IPS-20b (cell line): ENCODE results near the gene RAB12.
A peak's percentile ranks its signal among the peaks of the same experiment; 100 is the strongest.

ENCODE experiments used
- H3K27ac ChIP-seq: one replicate; pipeline ENCODE4 v1.5.1; 2013; ENCODE audit warnings: low read length
- H3K27me3 ChIP-seq: 2 replicates; pipeline ENCODE4 v1.6.1; 2013; ENCODE audit warnings: mild to moderate bottlenecking, low read length, inconsistent platforms; ENCODE audit not compliant: insufficient read depth
- H3K36me3 ChIP-seq: 2 replicates; pipeline ENCODE4 v1.6.1; 2013; ENCODE audit warnings: low read depth, mild to moderate bottlenecking, inconsistent platforms, low read length, moderate library complexity; ENCODE audit not compliant: insufficient read depth
- H3K4me1 ChIP-seq: 2 replicates; pipeline ENCODE4 v1.6.1; 2013; ENCODE audit warnings: mild to moderate bottlenecking, control low read depth, inconsistent platforms, low read length, moderate library complexity; ENCODE audit not compliant: insufficient read depth
- H3K4me3 ChIP-seq: 2 replicates; pipeline ENCODE4 v1.5.1; 2013; ENCODE audit warnings: mild to moderate bottlenecking, low read length, inconsistent platforms
- H3K9ac ChIP-seq: 2 replicates; pipeline ENCODE4 v1.6.1; 2013; ENCODE audit warnings: low read depth, mild to moderate bottlenecking, inconsistent platforms, low read length, moderate library complexity
- H3K9me3 ChIP-seq: 2 replicates; pipeline ENCODE4 v1.6.1; 2013; ENCODE audit warnings: mild to moderate bottlenecking, low read depth, low read length, inconsistent platforms; ENCODE audit not compliant: insufficient read depth

The RAB12 gene

DNA sequence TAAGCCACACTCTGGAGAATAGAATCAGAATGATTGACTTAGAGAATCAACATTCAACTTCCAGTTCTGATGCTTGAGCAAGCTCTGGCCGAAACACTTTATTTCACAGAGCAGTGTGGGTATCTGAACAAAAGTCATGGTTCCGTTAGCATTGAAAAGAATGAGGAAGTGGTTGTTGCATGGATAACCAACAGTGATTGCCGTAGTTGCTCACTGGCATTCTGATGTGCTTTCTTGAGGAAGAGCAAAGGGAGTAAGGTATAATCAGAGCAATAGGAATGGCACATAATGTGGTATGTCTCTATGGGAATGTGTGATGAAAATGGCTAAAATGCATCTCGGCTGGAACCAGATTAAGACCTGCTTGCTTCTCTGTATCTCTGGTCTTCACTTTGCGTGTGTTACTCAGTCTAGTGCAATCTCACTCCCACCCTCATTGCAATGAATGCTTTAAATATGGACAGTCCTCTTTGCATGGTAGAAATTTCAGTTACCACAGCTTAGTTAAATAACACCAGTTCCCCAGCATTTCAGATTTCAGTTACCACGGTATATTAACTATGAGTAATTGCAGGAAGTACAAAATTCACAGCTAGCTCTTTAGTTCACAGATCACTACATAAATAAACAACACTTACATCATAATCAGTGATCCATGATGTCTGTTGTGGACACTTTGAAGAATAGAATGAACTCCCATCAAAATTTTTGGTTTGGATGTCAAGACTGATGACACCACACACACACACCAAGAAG lies 7.8 kb upstream of the RAB12 start:
- H3K27ac ChIP-seq, result no peak overlapping the region
- H3K9me3 ChIP-seq, result no peaks in the 10 kb centered on the region
- H3K36me3 ChIP-seq, result no peaks in the 10 kb centered on the region
- H3K4me1 ChIP-seq, result no peaks in the 10 kb centered on the region
- no peak overlapping the region for H3K9ac ChIP-seq
- H3K27me3 ChIP-seq, result no peaks in the 10 kb centered on the region
- no peak overlapping the region for H3K4me3 ChIP-seq

DNA sequence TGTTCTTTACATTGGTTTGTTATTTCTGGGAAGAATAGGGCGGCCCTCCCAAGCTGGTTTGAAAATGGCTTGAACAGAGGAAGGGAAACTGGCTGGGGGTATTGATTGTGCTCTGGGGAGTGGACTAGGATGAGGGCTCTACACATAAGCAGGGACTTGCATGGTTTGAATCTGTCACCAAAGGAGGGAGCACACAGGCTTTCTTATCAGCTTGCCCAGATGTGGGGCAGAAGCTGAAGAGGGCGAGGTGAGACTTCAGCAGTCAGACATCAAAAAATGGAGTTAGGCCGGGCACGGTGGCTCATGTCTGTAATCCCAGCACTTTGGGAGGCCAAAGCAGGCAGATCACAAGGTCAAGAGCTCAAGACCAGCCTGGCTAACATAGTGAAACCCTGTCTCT lies 7.2 kb upstream of the RAB12 start:
- no peak overlapping the region for H3K9ac ChIP-seq
- H3K4me1 ChIP-seq, result no peaks in the 10 kb centered on the region
- no peaks in the 10 kb centered on the region for H3K27me3 ChIP-seq
- H3K27ac ChIP-seq, result no peak overlapping the region
- H3K4me3 ChIP-seq, result no peak overlapping the region
- no peaks in the 10 kb centered on the region for H3K9me3 ChIP-seq
- H3K36me3 ChIP-seq, result no peaks in the 10 kb centered on the region

DNA sequence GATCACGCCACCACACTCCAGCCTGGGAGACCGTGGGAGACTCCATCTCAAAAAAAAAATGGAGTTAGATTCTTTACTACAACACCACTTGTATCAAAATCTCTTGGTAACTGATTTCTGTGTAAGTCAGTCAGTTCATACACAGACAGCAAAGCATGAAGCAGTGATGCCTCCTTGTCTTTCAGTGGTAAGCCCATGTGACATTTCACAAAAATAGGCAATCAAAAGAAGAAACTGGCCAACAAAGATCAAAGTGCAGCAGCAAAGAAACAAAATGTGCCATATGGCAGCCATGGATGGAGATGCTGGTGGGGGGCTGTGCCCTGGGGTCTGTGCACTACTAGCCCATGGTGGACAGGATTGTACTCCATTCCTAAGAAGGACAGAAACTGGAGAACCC lies 6.7 kb upstream of the RAB12 start:
- H3K9ac ChIP-seq, result no peak overlapping the region
- no peak overlapping the region for H3K4me3 ChIP-seq
- no peaks in the 10 kb centered on the region for H3K36me3 ChIP-seq
- H3K27me3 ChIP-seq, result peaks cover 4% of the 10 kb centered on the region; the same call in 1 of the 2 replicates
- H3K9me3 ChIP-seq, result no peaks in the 10 kb centered on the region
- H3K4me1 ChIP-seq, result no peaks in the 10 kb centered on the region
- no peak overlapping the region for H3K27ac ChIP-seq

DNA sequence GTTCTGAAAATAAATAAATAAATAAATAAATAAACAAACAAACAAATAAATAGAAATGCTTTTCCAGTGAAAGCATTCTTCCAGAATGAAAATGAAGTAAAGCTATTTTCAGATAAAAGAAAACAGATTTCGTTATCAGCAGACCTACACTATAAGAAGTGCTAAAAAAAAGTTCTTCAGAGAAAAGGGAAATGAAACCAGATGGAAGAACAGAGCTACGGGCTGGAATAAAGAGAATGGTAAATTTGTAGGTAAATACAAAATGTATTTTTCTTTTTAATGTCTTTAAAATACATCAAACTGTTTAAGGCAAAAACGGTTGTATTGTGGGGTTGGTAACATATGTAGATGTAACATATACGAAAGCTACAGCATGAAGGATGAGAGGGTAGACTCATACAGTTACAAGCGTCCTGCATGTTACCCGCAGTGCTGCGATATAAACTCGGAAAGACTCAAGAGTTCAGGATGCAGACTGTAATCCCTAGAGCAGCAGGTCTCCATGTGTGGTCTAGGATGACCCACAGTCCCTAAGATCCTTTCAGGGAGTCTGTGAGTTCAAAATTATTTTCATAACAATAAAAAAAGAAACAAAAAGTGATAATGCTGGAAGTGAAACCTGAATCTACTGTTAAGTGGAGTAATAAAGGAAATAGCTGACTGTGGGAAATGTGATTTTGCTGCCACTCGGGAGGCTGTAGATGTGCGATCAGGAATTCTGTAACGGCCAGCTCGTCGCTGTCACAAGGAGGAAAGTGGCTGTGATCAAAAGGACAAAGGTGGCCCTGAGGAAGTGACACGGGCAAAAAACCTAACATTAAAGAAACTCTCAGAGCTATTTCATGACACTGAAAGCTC lies 5.3 kb upstream of the RAB12 start:
- H3K4me3 ChIP-seq, result no peak overlapping the region
- H3K36me3 ChIP-seq, result no peaks in the 10 kb centered on the region
- H3K9me3 ChIP-seq, result no peaks in the 10 kb centered on the region
- no peak overlapping the region for H3K9ac ChIP-seq
- peaks cover 17% of the 10 kb centered on the region for H3K27me3 ChIP-seq
- no peak overlapping the region for H3K27ac ChIP-seq
- H3K4me1 ChIP-seq, result peaks cover 6% of the 10 kb centered on the region; the same call in 1 of the 2 replicates

DNA sequence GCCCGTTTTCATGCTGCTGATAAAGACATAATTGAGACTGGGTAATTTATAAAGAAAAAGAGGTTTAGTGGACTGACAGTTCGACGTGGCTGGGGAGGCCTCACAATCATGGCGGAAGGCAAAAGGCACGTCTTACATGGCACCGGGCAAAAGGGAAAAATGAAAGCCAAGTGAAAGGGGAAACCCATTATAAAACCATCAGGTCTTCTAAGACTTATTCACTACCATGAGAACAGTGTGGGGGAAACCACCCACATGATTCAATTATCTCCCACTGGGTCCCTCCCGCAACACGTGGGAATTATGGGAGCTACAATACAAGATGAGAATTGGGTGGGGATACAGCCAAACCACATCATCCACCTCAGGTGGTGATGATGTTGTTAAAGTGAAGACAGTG lies 3.3 kb upstream of the RAB12 start:
- peaks cover 19% of the 10 kb centered on the region for H3K27me3 ChIP-seq
- no peaks in the 10 kb centered on the region for H3K9me3 ChIP-seq
- no peak overlapping the region for H3K9ac ChIP-seq
- no peaks in the 10 kb centered on the region for H3K36me3 ChIP-seq
- peaks cover 7% of the 10 kb centered on the region; the same call in 1 of the 2 replicates for H3K4me1 ChIP-seq
- H3K4me3 ChIP-seq, result no peak overlapping the region
- no peak overlapping the region for H3K27ac ChIP-seq

DNA sequence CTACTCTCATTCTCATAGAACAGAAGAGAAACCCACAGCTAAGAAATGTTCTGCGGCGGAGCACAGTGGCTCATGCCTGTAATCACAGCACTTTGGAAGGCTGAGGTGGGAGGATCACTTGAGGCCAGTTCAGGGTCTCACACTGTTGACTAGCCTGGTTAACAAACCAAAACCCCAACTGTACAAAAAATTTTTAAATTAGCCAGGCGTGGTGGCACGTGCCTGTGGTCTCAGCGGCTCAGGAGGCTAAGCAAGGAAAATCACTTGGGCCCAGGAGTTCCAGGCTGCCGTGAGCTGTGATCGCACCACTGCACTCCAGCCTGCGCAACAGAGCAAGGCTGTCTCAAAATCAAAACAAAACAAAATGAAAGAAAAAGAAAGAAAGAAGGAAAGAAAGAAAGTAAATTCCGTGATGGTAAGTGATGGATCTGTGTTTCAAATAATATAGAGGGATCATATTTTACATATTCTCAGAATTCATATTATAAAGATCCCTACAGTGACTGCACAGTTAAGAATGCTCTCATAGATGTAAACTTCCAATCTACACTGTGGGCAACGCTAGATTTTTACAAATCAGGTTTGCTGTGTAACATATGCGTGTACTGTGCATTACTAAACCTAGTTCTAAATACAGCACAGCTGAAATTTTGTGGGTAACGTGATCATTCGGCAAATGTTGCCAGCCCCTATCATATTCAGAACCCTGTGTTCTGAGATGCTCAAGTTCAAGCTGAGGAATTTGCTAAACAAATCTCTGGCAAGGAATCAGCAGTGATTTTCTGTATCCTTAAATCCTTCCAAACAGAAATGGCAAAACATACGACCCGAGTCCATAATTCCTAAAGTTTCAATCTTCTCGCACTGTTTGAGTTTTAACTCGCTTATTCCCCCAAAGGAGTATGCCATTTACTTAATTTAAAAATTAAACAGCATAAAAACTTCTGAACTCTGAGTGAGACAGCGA lies 1.2 kb upstream of the RAB12 start:
- peaks cover 19% of the 10 kb centered on the region for H3K27me3 ChIP-seq
- H3K36me3 ChIP-seq, result peaks cover 12% of the 10 kb centered on the region
- peak overlapping the region; percentile 77; the same call in 1 of the 2 replicates for H3K9ac ChIP-seq
- H3K4me3 ChIP-seq, result peak overlapping the region; percentile 90
- no peaks in the 10 kb centered on the region for H3K9me3 ChIP-seq
- peaks cover 22% of the 10 kb centered on the region for H3K4me1 ChIP-seq
- no peak overlapping the region for H3K27ac ChIP-seq

DNA sequence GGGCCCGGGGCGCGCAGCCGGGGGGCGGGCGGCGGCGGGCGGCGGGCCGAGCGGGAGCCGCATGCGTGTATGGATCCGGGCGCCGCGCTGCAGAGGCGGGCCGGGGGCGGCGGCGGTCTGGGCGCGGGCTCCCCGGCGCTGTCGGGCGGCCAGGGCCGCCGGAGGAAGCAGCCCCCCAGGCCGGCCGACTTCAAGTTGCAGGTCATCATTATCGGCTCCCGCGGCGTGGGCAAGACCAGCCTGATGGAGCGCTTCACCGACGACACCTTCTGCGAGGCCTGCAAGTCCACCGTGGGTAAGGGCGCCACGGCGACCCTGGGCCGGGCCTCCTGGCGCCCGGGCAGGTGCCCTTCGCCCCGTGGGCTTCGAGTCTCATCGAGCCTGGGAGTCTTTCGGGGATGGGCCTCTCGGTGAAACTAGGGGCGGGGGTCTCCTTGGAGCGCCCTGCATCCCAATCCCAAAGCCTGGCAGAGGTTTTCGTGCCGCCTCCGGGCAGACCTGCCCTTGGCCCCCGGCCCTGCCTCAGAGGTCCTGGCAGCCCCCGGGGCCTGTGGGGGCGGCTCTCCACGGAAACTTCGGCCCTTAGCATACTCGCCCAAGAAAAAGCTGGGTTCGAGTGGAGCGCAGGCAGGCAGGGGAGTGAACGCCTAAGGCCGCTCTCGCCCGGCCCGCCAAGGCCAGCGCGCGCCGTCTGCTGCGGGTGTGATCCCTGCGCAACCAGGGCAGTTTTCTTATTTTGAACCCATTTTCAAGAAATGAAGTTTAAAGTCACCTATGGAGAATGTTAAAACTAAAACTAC lies 622 bp downstream of the RAB12 start:
- H3K27ac ChIP-seq, result no peak overlapping the region
- peaks cover 15% of the 10 kb centered on the region for H3K36me3 ChIP-seq
- peak overlapping the region; percentile 86 for H3K4me3 ChIP-seq
- H3K9me3 ChIP-seq, result no peaks in the 10 kb centered on the region
- peak overlapping the region; percentile 89 for H3K9ac ChIP-seq
- H3K4me1 ChIP-seq, result peaks cover 35% of the 10 kb centered on the region
- peaks cover 19% of the 10 kb centered on the region for H3K27me3 ChIP-seq

DNA sequence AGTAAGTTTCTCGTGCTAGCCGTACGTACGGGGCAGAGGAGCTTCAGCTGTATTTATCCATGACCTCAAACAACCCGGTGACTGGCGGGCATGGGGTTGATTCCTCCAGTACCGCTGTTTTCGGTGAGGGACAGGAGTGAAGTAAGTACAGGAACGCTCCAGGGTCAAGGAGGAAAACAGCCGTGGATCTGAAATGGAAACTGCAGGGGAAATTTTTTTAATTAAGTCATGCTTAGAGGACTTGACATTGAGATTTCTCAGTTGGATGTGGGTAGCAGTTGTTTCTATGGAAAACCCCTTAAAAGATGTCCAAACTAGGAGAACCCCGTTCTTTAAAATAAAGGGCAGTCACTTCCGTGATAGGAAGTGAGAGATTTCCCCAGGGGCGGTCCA lies 1.2 kb downstream of the RAB12 start:
- Histone ChIP-seq H3K36me3 (peaks cover 15% of the 10 kb centered on the region), H3K4me1 (peaks cover 41% of the 10 kb centered on the region), H3K27me3 (peaks cover 19% of the 10 kb centered on the region), H3K9ac (peak overlapping the region; percentile 89), H3K9me3 (no peaks in the 10 kb centered on the region), H3K27ac (no peak overlapping the region), H3K4me3 (peak overlapping the region; percentile 86)

DNA sequence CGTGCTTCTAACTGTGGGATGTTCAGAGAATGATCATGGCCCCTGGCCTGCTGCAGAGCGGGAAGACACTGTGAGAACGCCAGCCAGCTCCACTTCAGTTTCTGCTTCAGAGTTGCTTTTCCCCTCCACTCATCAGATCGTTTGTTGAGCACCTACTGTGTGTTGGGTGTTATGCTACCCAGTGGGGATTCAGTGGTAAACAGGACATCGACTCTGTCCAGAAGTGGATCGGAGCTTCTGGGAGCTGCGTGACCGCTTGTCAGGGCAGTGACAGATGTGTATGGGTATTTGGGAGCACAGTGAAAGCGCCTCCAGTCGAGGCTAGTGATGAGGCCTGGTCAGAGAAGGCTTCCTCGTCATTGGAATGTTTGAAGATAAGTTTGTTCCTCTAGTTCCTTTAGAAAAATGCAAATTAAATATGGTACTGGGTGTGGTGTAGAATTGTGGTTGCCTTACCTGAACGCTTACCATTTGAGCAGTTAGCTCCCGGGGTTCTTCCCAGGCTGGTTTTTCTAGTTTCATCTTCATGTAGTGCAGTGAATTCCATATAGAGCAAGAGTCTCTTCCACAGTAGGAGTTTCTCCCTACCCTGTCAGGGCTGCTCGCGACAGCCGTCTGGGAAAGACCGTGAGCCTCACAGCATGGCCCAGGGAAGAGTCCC lies 2.8 kb downstream of the RAB12 start:
- H3K4me1 ChIP-seq, result peaks cover 55% of the 10 kb centered on the region
- H3K27ac ChIP-seq, result no peak overlapping the region
- no peaks in the 10 kb centered on the region for H3K9me3 ChIP-seq
- H3K4me3 ChIP-seq, result peak overlapping the region; percentile 86
- peaks cover 19% of the 10 kb centered on the region for H3K27me3 ChIP-seq
- peak overlapping the region; percentile 89; the same call in 1 of the 2 replicates for H3K9ac ChIP-seq
- peaks cover 15% of the 10 kb centered on the region for H3K36me3 ChIP-seq

DNA sequence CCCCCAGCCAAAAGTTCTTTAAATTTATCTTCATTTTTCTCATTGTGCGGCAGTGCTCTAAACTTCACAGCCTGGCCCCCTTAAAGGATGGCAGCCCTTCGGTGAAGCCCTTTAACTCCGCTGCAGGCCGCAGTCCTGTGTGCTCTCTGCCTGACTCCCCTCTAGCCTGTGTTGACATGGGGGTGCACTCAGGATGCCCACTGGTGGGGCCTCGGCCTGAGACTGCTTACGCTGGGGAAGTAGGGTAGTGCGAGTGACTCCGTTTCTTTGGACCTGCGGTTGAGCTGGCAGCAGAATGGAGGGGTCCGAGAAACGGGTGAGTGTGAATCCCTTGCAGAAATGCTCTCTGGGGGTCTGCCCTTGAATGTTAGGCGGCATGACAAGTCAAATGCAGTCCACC lies 5.6 kb downstream of the RAB12 start:
- Histone ChIP-seq H3K27me3 (no peaks in the 10 kb centered on the region), H3K36me3 (peaks cover 15% of the 10 kb centered on the region), H3K27ac (peak overlapping the region; percentile 68), H3K4me3 (peak overlapping the region; percentile 43; the same call in 1 of the 2 replicates), H3K9ac (peak overlapping the region; percentile 68; the same call in 1 of the 2 replicates), H3K9me3 (no peaks in the 10 kb centered on the region), H3K4me1 (peaks cover 59% of the 10 kb centered on the region)
